Measurements from ENCODE around the gene VIT. TPM values are rescaled to one million over a fixed set of nuclear protein-coding genes. Genes with fewer than 3 reads are reported as not detected.

VIT gene
- total and polyA plus RNA-seq, 2 experiments from 2014 or later: 0.22 to 0.31 TPM

GRCh38 chr2:36701391-36701795 lies 4.9 kb downstream of the VIT start:
- in situ Hi-C loops (cut with MboI): no loop called here
- no peak overlapping the region for H2AFZ ChIP-seq
- H3F3A ChIP-seq (ENCODE audit: insufficient read depth): peaks cover 11% of the 10 kb centered on the region
- H3K9me3 ChIP-seq (ENCODE audit: low read depth): no peaks in the 10 kb centered on the region
- no peaks in the 10 kb centered on the region for H3K27me3 ChIP-seq (replicated peaks; ENCODE audit: insufficient read depth)
- DNase-seq: no peak
- no peak overlapping the region for H3K9ac ChIP-seq
- no peaks in the 10 kb centered on the region for H4K20me1 ChIP-seq (ENCODE audit: insufficient read depth)
- H3K79me2 ChIP-seq (ENCODE audit: insufficient read depth): no peaks in the 10 kb centered on the region
- TF ChIP-seq EZH2phosphoT487 (IDR thresholded peaks at IDR 0.05; ENCODE audit: insufficient read depth, low read depth): no peak
- no peak for TF ChIP-seq EZH2 (IDR thresholded peaks at IDR 0.05; ENCODE audit: insufficient read depth, poor library complexity, severe bottlenecking)
- no peak overlapping the region for H3K4me2 ChIP-seq (ENCODE audit: unreplicated experiment)
- 85 to 89% methylated on average over 5 of the region's 5 CpGs for WGBS, 2 experiments (ENCODE audit: low coverage in 1 of 2, low lambda C conversion rate in 2 of 2, missing lambda C conversion rate in 2 of 2)
- no peak overlapping the region for H3K27ac ChIP-seq
- no peaks in the 10 kb centered on the region for H3K9me2 ChIP-seq (ENCODE audit: insufficient read depth)
- H3K4me1 ChIP-seq (ENCODE audit: insufficient read depth): peaks cover 12% of the 10 kb centered on the region
- no peak overlapping the region for H3K4me3 ChIP-seq
- no peaks in the 10 kb centered on the region for H3K36me3 ChIP-seq (ENCODE audit: low read depth)

- no peaks in the 10 kb centered on the region for H3K9me3 ChIP-seq (ENCODE audit: low read depth)
- peaks cover 12% of the 10 kb centered on the region for H3K4me1 ChIP-seq (ENCODE audit: insufficient read depth)
- DNase-seq: no peak
- WGBS, 2 experiments (ENCODE audit: low coverage in 1 of 2, low lambda C conversion rate in 2 of 2, missing lambda C conversion rate in 2 of 2): 50% methylated on average over 2 of the region's 2 CpGs
- no peak for TF ChIP-seq EZH2phosphoT487 (IDR thresholded peaks at IDR 0.05; ENCODE audit: insufficient read depth, low read depth)
- TF ChIP-seq EZH2 (IDR thresholded peaks at IDR 0.05; ENCODE audit: insufficient read depth, poor library complexity, severe bottlenecking): no peak
- no peaks in the 10 kb centered on the region for H3K36me3 ChIP-seq (ENCODE audit: low read depth)
- no peak overlapping the region for H3K9ac ChIP-seq
- in situ Hi-C loops (cut with MboI): no loop called here
- no peaks in the 10 kb centered on the region for H4K20me1 ChIP-seq (ENCODE audit: insufficient read depth)
- no peak overlapping the region for H3K4me3 ChIP-seq
- no peaks in the 10 kb centered on the region for H3K27me3 ChIP-seq (replicated peaks; ENCODE audit: insufficient read depth)
- no peaks in the 10 kb centered on the region for H3K9me2 ChIP-seq (ENCODE audit: insufficient read depth)
- H3F3A ChIP-seq (ENCODE audit: insufficient read depth): peaks cover 12% of the 10 kb centered on the region
- no peak overlapping the region for H3K27ac ChIP-seq
- H3K79me2 ChIP-seq (ENCODE audit: insufficient read depth): no peaks in the 10 kb centered on the region
- no peak overlapping the region for H3K4me2 ChIP-seq (ENCODE audit: unreplicated experiment)
- H2AFZ ChIP-seq: no peak overlapping the region
Observed at GRCh38 chr2:36701918-36702317, 5.4 kb downstream of the VIT start.

GRCh38 chr2:36702781-36703180 lies 6.3 kb downstream of the VIT start:
- no peak overlapping the region for H3K27ac ChIP-seq
- no peak overlapping the region for H3K4me3 ChIP-seq
- no peaks in the 10 kb centered on the region for H4K20me1 ChIP-seq (ENCODE audit: insufficient read depth)
- no peaks in the 10 kb centered on the region for H3K36me3 ChIP-seq (ENCODE audit: low read depth)
- no peaks in the 10 kb centered on the region for H3K27me3 ChIP-seq (replicated peaks; ENCODE audit: insufficient read depth)
- no peak for DNase-seq
- H3K9ac ChIP-seq: no peak overlapping the region
- H3K4me2 ChIP-seq (ENCODE audit: unreplicated experiment): no peak overlapping the region
- no peak overlapping the region for H2AFZ ChIP-seq
- no peaks in the 10 kb centered on the region for H3K9me3 ChIP-seq (ENCODE audit: low read depth)
- peaks cover 20% of the 10 kb centered on the region for H3F3A ChIP-seq (ENCODE audit: insufficient read depth)
- TF ChIP-seq EZH2 (IDR thresholded peaks at IDR 0.05; ENCODE audit: insufficient read depth, poor library complexity, severe bottlenecking): no peak
- no peak for TF ChIP-seq EZH2phosphoT487 (IDR thresholded peaks at IDR 0.05; ENCODE audit: insufficient read depth, low read depth)
- no peaks in the 10 kb centered on the region for H3K9me2 ChIP-seq (ENCODE audit: insufficient read depth)
- H3K79me2 ChIP-seq (ENCODE audit: insufficient read depth): no peaks in the 10 kb centered on the region
- WGBS, 2 experiments (ENCODE audit: low coverage in 1 of 2, low lambda C conversion rate in 2 of 2, missing lambda C conversion rate in 2 of 2): 60 to 72% methylated on average over 3 of the region's 3 CpGs
- H3K4me1 ChIP-seq (ENCODE audit: insufficient read depth): peaks cover 20% of the 10 kb centered on the region
- in situ Hi-C loops (cut with MboI): no loop called here

GRCh38 chr2:36704475-36705150 lies 8.1 kb downstream of the VIT start:
- H3K9me3 ChIP-seq (ENCODE audit: low read depth): no peaks in the 10 kb centered on the region
- no peaks in the 10 kb centered on the region for H3K27me3 ChIP-seq (replicated peaks; ENCODE audit: insufficient read depth)
- no peak overlapping the region for H3K9ac ChIP-seq
- H3K4me2 ChIP-seq (ENCODE audit: unreplicated experiment): no peak overlapping the region
- H3K36me3 ChIP-seq (ENCODE audit: low read depth): no peaks in the 10 kb centered on the region
- H3K4me1 ChIP-seq (ENCODE audit: insufficient read depth): peaks cover 32% of the 10 kb centered on the region
- in situ Hi-C loops (cut with MboI): no loop called here
- 71 to 75% methylated on average over 6 of the region's 6 CpGs for WGBS, 2 experiments (ENCODE audit: low coverage in 1 of 2, low lambda C conversion rate in 2 of 2, missing lambda C conversion rate in 2 of 2)
- no peak overlapping the region for H3K27ac ChIP-seq
- TF ChIP-seq EZH2phosphoT487 (IDR thresholded peaks at IDR 0.05; ENCODE audit: insufficient read depth, low read depth) (no peak), EZH2 (IDR thresholded peaks at IDR 0.05; ENCODE audit: insufficient read depth, poor library complexity, severe bottlenecking) (no peak)
- peaks cover 35% of the 10 kb centered on the region for H3F3A ChIP-seq (ENCODE audit: insufficient read depth)
- DNase-seq: no peak
- no peaks in the 10 kb centered on the region for H3K79me2 ChIP-seq (ENCODE audit: insufficient read depth)
- peak overlapping the region; percentile 18; the same call in 1 of the 2 replicates for H2AFZ ChIP-seq
- no peak overlapping the region for H3K4me3 ChIP-seq
- H3K9me2 ChIP-seq (ENCODE audit: insufficient read depth): no peaks in the 10 kb centered on the region
- no peaks in the 10 kb centered on the region for H4K20me1 ChIP-seq (ENCODE audit: insufficient read depth)

All from GM23248 (cell line).